GM12878 (cell line): Measurements from ENCODE around the gene GBP6. TPM values are rescaled to one million over a fixed set of nuclear protein-coding genes. Genes with fewer than 3 reads are reported as not detected.

Experiments
- ATAC-seq: fragments of 200-7000 bp; cut with Tn5 transposase; 3 replicates; pipeline ENCODE4 v1.9.1; 2020; ENCODE audit warnings: mild to moderate bottlenecking, moderate library complexity
- BruUV-seq: library from RNA; stranded (reverse); fragments of 400-500 nt; replicated peaks from 2 replicates; lab custom pipeline; 2021; lab: Mats Ljungman, UMichigan
- CTCF ChIA-PET: fragments of 300-600 bp; sonication (Branson Sonifier 250); formaldehyde crosslinking; extraction: SDS; loops from one replicate; lab custom pipeline; 2021; ENCODE audit warnings: inconsistent platforms; lab: Yijun Ruan, JAX
- POLR2A ChIA-PET: fragments of 350-600 bp; formaldehyde crosslinking; extraction: SDS; loops from one replicate; lab custom pipeline; 2021; ENCODE audit warnings: inconsistent platforms; lab: Charles Lee
- RAD21 ChIA-PET: fragments of 300-600 bp; sonication (Branson Sonifier 250); formaldehyde crosslinking; loops from one replicate; lab custom pipeline; 2023; ENCODE audit warnings: antibody characterized with exemption; ENCODE audit not compliant: unreplicated experiment; lab: Charles Lee
- SMC1A ChIA-PET: fragments of 300-600 bp; sonication (Branson Sonifier 250); formaldehyde crosslinking; loops from one replicate; lab custom pipeline; 2023; ENCODE audit not compliant: unreplicated experiment, uncharacterized antibody; lab: Charles Lee
- DNase-seq: peaks from one replicate; pipeline ENCODE4 v3.0.0-alpha.2; 2011; ENCODE audit warnings: low read depth, low spot score
- FAIRE-seq: peaks from 3 replicates; lab custom pipeline; 2011; peaks lifted over from hg19 to GRCh38; lab: Jason Lieb, UNC
- H2AFZ ChIP-seq: 2 replicates; pipeline ENCODE4 v1.6.0; 2011; ENCODE audit warnings: low read depth, low read length, control low read depth; ENCODE audit not compliant: control insufficient read depth
- H3K27ac ChIP-seq: 2 replicates; pipeline ENCODE4 v1.5.1; 2011; ENCODE audit warnings: control low read depth; ENCODE audit not compliant: control insufficient read depth, insufficient read depth
- H3K27me3 ChIP-seq, 2 experiments: replicated peaks in 1 of 2; 2 replicates each; pipeline versions ENCODE4 v1.6.0 to v1.6.1; 2011; ENCODE audit warnings: low read length in 1 of 2; ENCODE audit not compliant: control insufficient read depth in 2 of 2, insufficient read depth in 2 of 2
- H3K36me3 ChIP-seq, 2 experiments: 2 replicates each; pipeline ENCODE4 v1.5.1; 2011; ENCODE audit warnings: low read length in 1 of 2; ENCODE audit not compliant: control insufficient read depth in 2 of 2, insufficient read depth in 2 of 2
- H3K4me1 ChIP-seq: 2 replicates; pipeline ENCODE4 v1.6.1; 2011; ENCODE audit warnings: mild to moderate bottlenecking, low read length, moderate library complexity, mixed read lengths; ENCODE audit not compliant: control insufficient read depth, insufficient read depth
- H3K4me2 ChIP-seq: 2 replicates; pipeline ENCODE4 v1.6.0; 2011; ENCODE audit warnings: control low read depth; ENCODE audit not compliant: control insufficient read depth, insufficient read depth
- H3K4me3 ChIP-seq: fragments of 200-600 bp; sonication (generic); 2 replicates; pipeline ENCODE4 v1.5.1; 2016
- H3K79me2 ChIP-seq: 2 replicates; pipeline ENCODE4 v1.6.0; 2011; ENCODE audit warnings: low read length; ENCODE audit not compliant: control insufficient read depth, insufficient read depth
- H3K9ac ChIP-seq: 2 replicates; pipeline ENCODE4 v1.8.0; 2011; ENCODE audit warnings: low read length, control low read depth, mixed read lengths; ENCODE audit not compliant: control insufficient read depth, insufficient read depth
- H3K9me3 ChIP-seq: replicated peaks from 3 replicates; pipeline ENCODE4 v1.5.1; 2011; ENCODE audit warnings: mild to moderate bottlenecking, low read length; ENCODE audit not compliant: control insufficient read depth, insufficient read depth
- H4K20me1 ChIP-seq: 2 replicates; pipeline ENCODE4 v1.6.0; 2011; ENCODE audit not compliant: control insufficient read depth, insufficient read depth
- ASH2L ChIP-seq: fragments of 300-600, 200-600 bp; sonication (generic); IDR thresholded peaks from 2 replicates; pipeline ENCODE4 v1.6.1; 2017; ENCODE audit warnings: low read depth, mild to moderate bottlenecking, borderline replicate concordance
- BMI1 ChIP-seq: fragments of 450-650 bp; IDR thresholded peaks from 2 replicates; pipeline ENCODE4 v1.6.1; 2016; ENCODE audit warnings: mild to moderate bottlenecking, moderate library complexity, borderline replicate concordance
- CREB1 ChIP-seq: IDR thresholded peaks from 2 replicates; pipeline ENCODE4 v1.6.1; 2012; ENCODE audit warnings: low read depth, mild to moderate bottlenecking, inconsistent platforms
- JUND ChIP-seq: IDR thresholded peaks from 2 replicates; pipeline ENCODE4 v1.6.1; 2012; ENCODE audit warnings: low read depth, mild to moderate bottlenecking, low read length, improper control_type of control experiment, moderate library complexity
- NFIC ChIP-seq: IDR thresholded peaks from 2 replicates; pipeline ENCODE4 v1.6.1; 2012; ENCODE audit warnings: low read depth, mild to moderate bottlenecking, inconsistent platforms, low read length, moderate library complexity
- RB1 ChIP-seq: fragments of 450-650 bp; formaldehyde crosslinking; IDR thresholded peaks from 2 replicates; pipeline ENCODE4 v1.6.1; 2017; ENCODE audit warnings: mild to moderate bottlenecking, borderline replicate concordance
- RCOR1 ChIP-seq: conservative IDR thresholded peaks from 2 replicates; pipeline ENCODE4 v1.6.1; 2012; ENCODE audit warnings: low read depth, low read length, improper control_type of control experiment
- SMAD5 ChIP-seq: IDR thresholded peaks from 2 replicates; pipeline ENCODE4 v1.6.1; 2016; ENCODE audit warnings: antibody characterized with exemption, low read depth
- SREBF1 ChIP-seq: IDR thresholded peaks from 2 replicates; pipeline ENCODE4 v1.6.1; 2012; ENCODE audit warnings: mild to moderate bottlenecking, low read length
- TBL1XR1 ChIP-seq: IDR thresholded peaks from 2 replicates; pipeline ENCODE4 v1.6.1; 2012; ENCODE audit warnings: low read depth, low read length, improper control_type of control experiment
- ZBED1 ChIP-seq: IDR thresholded peaks from 2 replicates; pipeline ENCODE4 v1.6.1; 2016; ENCODE audit warnings: borderline replicate concordance
- ZNF24 ChIP-seq: fragments of 450-650 bp; IDR thresholded peaks from 2 replicates; pipeline ENCODE4 v1.6.1; 2017; ENCODE audit warnings: antibody characterized with exemption, mild to moderate bottlenecking
- WGBS: methylation state at CpG from one replicate; pipeline ENCODE4 v1.1.6; 2016; ENCODE audit warnings: low lambda C conversion rate; ENCODE audit not compliant: insufficient replicate concordance, insufficient coverage; ENCODE audit errors: missing lambda C conversion rate; 5-methylcytosine and 5-hydroxymethylcytosine counted together
- in situ Hi-C: fragments of 300-500 bp; cut with MboI; formaldehyde crosslinking; loops from 9 replicates; pipeline ENCODE4 v1.14.3; 2018; ENCODE audit warnings: mixed read lengths
- intact Hi-C: fragments of 100-400 bp; cut with micrococcal nuclease; formaldehyde crosslinking; loops from one replicate; pipeline ENCODE4 v1.14.2; 2022; ENCODE audit not compliant: unreplicated experiment
- polyA plus RNA-seq, 11 experiments: library from polyadenylated mRNA; depleted of rRNA in 4 of 11; unstranded in 6 of 11; stranded (reverse) in 5 of 11; fragments of >200 nt; fragmentation: Nextera tagmentation in 4 of 11; fragmentation: Illumina TruSeq in 1 of 11; extraction: Ambion mirVana in 4 of 11; extraction: Trizol in 1 of 11; gene quantifications; 1 replicate in 1 of 11; 2 replicates in 10 of 11; pipeline versions ENCODE4 v1.2.1 to v1.2.3, GENCODE V29; 2011 to 2016; ENCODE audit warnings: inconsistent platforms in 2 of 11, missing spikeins in 2 of 11, low read depth in 1 of 11
- total RNA-seq, 4 experiments: library from RNA; depleted of rRNA in 3 of 4; stranded (reverse); fragments of >200 nt in 3 of 4; fragmentation: Illumina TruSeq in 1 of 4; extraction: Trizol in 1 of 4; gene quantifications; 2 replicates each; pipeline versions ENCODE4 v1.2.1 to v1.2.3, GENCODE V29; 2013 to 2021
- TF ChIP-seq, protein P1 (sequence below): fragments of 450-650 bp; IDR thresholded peaks from 2 replicates; pipeline ENCODE4 v1.6.1; 2016; ENCODE audit warnings: mild to moderate bottlenecking
- TF ChIP-seq, protein P2 (sequence below): fragments of 450-650 bp; conservative IDR thresholded peaks from 2 replicates; pipeline ENCODE4 v1.6.1; 2017; ENCODE audit warnings: mild to moderate bottlenecking, moderate library complexity

The GBP6 gene
- total and polyA plus RNA-seq, 10 of the 15 experiments (the other 5 are each of a cell fraction or from before 2014, with no cell fraction given), result 0.03 to 2.7 (median 0.05) TPM; not detected in 6

DNA sequence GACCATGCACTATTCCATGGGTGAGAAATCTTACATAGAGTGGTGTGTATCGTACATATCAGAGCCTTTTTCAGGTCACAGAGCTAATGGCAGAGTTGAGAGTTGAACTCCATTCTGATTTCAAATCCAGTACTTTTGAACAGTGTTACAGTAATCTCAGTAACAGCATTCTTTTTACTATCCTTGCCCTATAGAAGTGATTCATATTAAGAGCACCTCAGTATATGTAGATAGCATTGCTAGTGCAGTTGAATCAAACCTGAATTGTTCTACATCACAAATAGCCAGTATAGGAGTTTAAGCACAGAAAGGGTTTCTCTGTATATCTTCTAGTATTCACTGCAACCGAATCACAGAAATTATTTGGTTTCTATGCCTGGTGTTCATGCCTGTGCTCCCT lies 11.4 kb upstream of the GBP6 start:
- in situ Hi-C loops (no loop called here), intact Hi-C loops (no loop called here)
- no TSS peak for BruUV-seq
- ChIA-PET SMC1A (no interaction called here), POLR2A (no interaction called here), RAD21 (no interaction called here), CTCF (no interaction called here)
- Histone ChIP-seq H3K4me1 (no peaks in the 10 kb centered on the region), H3K4me3 (no peak overlapping the region), H3K36me3 (no peaks in the 10 kb centered on the region), H3K27ac (no peak overlapping the region), H3K9ac (no peak overlapping the region), H3K9me3 (no peaks in the 10 kb centered on the region), H3K79me2 (no peaks in the 10 kb centered on the region), H3K27me3 (peaks cover 0 to 3% of the 10 kb centered on the region in 2 experiments; a peak in 2 of 4 replicates), H4K20me1 (no peaks in the 10 kb centered on the region), H3K4me2 (no peak overlapping the region), H2AFZ (no peak overlapping the region)
- no peak for TF ChIP-seq SREBF1
- no peak for TF ChIP-seq ZNF24
- no peak for TF ChIP-seq RB1
- TF ChIP-seq, protein P1, sequence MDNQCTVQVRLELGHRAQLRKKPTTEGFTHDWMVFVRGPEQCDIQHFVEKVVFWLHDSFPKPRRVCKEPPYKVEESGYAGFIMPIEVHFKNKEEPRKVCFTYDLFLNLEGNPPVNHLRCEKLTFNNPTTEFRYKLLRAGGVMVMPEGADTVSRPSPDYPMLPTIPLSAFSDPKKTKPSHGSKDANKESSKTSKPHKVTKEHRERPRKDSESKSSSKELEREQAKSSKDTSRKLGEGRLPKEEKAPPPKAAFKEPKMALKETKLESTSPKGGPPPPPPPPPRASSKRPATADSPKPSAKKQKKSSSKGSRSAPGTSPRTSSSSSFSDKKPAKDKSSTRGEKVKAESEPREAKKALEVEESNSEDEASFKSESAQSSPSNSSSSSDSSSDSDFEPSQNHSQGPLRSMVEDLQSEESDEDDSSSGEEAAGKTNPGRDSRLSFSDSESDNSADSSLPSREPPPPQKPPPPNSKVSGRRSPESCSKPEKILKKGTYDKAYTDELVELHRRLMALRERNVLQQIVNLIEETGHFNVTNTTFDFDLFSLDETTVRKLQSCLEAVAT, result no peak
- TF ChIP-seq BMI1, result no peak
- WGBS, result 41% methylated on average over 2 of the region's 2 CpGs
- no peak for FAIRE-seq
- DNase-seq, result no peak
- no peak for ATAC-seq

DNA sequence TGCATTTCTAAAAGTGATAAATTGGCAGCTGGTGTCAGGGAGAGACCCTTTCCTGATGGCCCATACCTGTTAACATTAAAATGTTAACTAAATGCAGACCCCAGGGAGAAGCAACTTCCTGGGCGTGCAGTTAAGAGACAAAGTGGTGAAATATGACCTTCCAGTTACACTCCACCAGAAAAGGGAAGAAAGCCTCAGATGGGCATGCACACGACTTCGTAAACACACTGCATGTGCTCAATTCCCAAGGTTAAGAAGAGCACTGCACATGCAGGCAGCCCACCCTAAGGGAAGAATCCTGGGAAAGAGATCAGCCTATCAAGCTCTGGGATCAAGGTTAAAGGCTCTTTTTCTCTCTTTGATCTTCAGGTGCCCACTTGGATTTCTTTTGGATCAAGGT lies 9.7 kb upstream of the GBP6 start:
- no peaks in the 10 kb centered on the region for H3K79me2 ChIP-seq
- ChIA-PET POLR2A (no interaction called here), SMC1A (interaction anchor here (1.6 kb wide), 1 partner anchor 355 kb away, joined by 8 read pairs; no protein-coding TSS in a partner anchor), CTCF (no interaction called here), RAD21 (interaction anchor here (0.5 kb wide), 1 partner anchor 155 kb away, joined by 3 read pairs; no protein-coding TSS in a partner anchor)
- intact Hi-C loops, result no loop called here
- H2AFZ ChIP-seq, result no peak overlapping the region
- no peak overlapping the region for H3K9ac ChIP-seq
- no peak overlapping the region for H3K4me2 ChIP-seq
- no peaks in the 10 kb centered on the region for H3K4me1 ChIP-seq
- H3K36me3 ChIP-seq, result no peaks in the 10 kb centered on the region
- H3K27me3 ChIP-seq, result peaks cover 0 to 3% of the 10 kb centered on the region in 2 experiments; a peak in 1 of 4 replicates
- DNase-seq (no peak), FAIRE-seq (no peak), ATAC-seq (no peak)
- H3K4me3 ChIP-seq, result no peak overlapping the region
- no peak overlapping the region for H3K27ac ChIP-seq
- H4K20me1 ChIP-seq, result no peaks in the 10 kb centered on the region
- in situ Hi-C loops, result no loop called here
- no peaks in the 10 kb centered on the region for H3K9me3 ChIP-seq
- WGBS, result 61% methylated on average over 3 of the region's 3 CpGs
- no TSS peak for BruUV-seq
- TF ChIP-seq RCOR1, result no peak
- TF ChIP-seq SMAD5, result no peak
- no peak for TF ChIP-seq ASH2L
- no peak for TF ChIP-seq TBL1XR1
- TF ChIP-seq JUND, result no peak
- no peak for TF ChIP-seq CREB1
- TF ChIP-seq, protein P2, sequence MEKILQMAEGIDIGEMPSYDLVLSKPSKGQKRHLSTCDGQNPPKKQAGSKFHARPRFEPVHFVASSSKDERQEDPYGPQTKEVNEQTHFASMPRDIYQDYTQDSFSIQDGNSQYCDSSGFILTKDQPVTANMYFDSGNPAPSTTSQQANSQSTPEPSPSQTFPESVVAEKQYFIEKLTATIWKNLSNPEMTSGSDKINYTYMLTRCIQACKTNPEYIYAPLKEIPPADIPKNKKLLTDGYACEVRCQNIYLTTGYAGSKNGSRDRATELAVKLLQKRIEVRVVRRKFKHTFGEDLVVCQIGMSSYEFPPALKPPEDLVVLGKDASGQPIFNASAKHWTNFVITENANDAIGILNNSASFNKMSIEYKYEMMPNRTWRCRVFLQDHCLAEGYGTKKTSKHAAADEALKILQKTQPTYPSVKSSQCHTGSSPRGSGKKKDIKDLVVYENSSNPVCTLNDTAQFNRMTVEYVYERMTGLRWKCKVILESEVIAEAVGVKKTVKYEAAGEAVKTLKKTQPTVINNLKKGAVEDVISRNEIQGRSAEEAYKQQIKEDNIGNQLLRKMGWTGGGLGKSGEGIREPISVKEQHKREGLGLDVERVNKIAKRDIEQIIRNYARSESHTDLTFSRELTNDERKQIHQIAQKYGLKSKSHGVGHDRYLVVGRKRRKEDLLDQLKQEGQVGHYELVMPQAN, result no peak
- no peak for TF ChIP-seq ZBED1
- TF ChIP-seq NFIC, result no peak
